HG02571 (cell line): ENCODE results near the gene TOR4A.
A peak's percentile ranks its signal among the peaks of the same experiment; 100 is the strongest.
"Not testable (repeated sequence)": the region's sequence is repeated elsewhere in the genome, so short reads cannot be mapped to it uniquely, and the experiment has no call there.

Experiments used
- ATAC-seq: cut with Tn5 transposase; IDR thresholded peaks from one replicate; pipeline ENCODE4 v1.9.1; 2021; ENCODE audit warnings: mild to moderate bottlenecking, moderate library complexity; ENCODE audit not compliant: unreplicated experiment

TOR4A gene

DNA sequence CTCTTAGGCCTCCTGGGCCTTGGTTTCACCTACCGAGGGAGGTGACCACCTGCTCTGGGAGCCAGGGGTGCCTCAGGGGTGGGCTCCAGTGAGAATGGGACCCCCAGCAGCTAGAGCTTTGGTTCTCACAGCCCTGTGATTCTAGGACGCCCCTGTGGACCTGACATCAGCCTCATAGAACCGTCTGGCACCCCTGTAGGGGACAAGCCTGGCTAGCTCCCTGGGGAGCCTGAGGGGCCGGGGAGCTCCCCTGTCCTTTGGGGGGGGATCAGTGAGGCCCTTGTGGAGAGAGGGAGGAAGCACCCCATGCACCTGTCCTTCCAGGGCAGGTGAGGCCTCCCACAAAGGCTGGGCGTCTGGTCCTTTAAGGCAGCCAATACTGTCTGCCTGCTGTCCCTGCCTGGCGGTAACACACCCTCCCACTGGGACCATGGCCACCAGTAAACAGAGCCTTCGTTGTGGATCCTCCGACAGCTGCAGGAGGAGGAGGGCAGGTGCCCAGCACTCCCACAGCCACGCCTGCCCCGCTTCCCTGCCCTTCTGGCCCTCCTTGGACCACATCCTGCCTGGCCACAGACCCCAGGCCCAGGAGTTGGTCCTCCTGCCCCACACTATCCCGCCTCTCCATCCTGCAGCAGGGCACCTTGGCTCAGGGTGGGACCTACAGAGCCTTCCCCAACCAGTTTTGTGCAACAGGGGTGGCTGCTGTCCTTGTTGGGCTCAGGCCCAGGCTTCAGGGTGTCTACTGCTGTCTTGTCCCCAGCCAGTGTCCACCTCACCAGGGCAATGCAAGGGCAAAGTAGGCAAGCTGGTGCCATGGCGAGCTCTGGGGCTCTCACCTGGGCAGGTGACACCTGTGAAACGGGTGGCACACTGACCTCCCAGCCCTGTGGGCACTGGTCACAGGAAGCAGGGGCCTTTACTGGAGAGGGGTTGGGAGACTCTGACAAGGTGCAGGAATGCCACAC, 39.5 kb upstream of the TOR4A start:
- no peak for ATAC-seq

DNA sequence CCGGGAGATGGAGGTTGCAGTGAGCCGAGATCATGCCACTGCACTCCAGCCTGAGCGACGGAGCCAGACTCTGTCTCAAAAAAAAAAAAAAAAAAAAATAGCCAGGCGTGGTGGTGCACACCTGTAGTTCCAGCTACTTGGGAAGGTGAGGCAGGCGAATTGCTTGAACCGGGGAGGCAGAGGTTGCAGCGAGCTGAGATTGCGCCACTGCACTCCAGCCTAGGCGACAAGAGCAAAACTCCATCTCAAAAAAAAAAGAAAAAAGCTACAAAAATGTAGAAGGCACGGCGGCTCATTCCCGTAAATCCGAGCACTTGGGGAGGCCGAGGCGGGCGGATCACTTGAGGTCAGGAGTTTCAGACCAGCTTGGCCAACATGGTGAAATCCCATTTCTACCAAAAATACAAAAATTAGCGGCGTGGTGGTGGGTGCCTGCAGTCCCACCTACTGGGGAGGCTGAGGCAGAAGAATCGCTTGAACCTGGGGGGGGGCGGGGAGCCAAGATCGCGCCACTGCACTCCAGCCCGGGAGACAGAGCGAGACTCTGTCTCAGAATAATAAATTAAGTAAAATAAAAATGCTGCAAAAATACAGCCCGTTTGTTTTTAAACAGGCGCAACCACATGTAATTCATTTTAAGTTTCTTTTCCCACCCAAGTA, 37.9 kb upstream of the TOR4A start:
- ATAC-seq = not testable (repeated sequence)

DNA sequence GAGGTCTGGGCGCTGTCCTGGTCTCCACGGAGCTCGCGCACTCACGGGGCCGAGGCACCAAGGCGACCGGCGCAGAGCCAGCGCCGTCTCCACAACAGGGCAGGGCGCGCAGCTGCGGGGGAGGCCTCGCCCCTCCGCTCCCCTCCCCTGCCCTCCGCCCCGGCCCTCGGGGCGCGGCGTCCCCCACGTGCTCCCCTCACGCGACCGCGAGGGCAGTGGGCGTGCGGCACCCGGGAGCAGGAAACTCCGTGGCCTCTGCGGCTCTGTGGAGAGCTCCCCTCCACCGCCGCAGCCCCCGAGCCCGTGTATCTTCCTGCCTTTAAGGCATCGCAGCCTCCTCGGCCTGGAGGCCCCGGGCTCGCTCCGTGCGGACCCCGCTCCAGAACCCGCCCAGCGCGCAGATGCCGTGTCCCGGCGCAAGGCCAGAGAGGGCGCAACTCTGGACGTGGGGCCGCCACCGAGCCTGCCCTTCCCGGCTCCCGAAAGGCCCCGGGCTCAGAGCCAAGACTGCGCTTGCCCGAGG, 37.1 kb upstream of the TOR4A start:
- peak; percentile 15 for ATAC-seq

- peak; percentile 70 for ATAC-seq
Observed at GRCh38 chr9:137240841-137241489, 36.6 kb upstream of the TOR4A start, which contains the start of gene TUBB4B. TSS of gene TUBB4B (plus strand) at chr9:137241287. CDS start at chr9:137241361, 74 bp downstream.

DNA sequence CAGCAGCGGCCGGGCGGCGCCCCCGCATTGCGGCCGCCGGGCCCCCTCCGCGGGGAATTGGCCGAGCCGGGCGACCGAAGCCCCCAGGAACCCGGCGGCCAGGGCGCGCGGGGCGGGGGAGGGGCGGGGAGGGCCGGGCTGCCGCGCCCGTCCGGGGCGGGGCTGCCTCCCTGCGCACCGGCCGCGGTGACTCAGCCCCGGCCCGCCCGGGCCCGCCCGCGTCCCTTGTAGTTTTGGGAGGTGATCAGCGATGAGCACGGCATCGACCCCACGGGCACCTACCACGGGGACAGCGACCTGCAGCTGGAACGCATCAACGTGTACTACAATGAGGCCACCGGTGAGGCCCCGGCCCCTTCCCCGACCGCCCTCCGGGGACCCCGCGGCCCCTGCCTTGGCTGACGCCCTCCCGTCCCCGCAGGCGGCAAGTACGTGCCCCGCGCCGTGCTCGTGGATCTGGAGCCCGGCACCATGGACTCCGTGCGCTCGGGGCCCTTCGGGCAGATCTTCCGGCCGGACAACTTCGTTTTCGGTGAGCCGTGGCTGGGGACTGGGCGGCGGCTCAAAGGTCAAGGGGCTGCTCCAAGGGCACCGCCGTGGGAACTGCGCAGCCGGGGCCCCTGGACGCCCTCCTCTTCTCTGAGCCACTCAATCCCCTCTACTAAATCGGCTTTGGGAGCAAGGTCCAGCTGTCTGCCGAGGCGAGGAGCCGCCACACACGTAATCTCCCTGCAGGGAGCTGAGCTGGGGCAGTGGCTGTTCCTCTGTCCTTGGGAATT, 35.8 kb upstream of the TOR4A start:
- peak; percentile 6 for ATAC-seq

DNA sequence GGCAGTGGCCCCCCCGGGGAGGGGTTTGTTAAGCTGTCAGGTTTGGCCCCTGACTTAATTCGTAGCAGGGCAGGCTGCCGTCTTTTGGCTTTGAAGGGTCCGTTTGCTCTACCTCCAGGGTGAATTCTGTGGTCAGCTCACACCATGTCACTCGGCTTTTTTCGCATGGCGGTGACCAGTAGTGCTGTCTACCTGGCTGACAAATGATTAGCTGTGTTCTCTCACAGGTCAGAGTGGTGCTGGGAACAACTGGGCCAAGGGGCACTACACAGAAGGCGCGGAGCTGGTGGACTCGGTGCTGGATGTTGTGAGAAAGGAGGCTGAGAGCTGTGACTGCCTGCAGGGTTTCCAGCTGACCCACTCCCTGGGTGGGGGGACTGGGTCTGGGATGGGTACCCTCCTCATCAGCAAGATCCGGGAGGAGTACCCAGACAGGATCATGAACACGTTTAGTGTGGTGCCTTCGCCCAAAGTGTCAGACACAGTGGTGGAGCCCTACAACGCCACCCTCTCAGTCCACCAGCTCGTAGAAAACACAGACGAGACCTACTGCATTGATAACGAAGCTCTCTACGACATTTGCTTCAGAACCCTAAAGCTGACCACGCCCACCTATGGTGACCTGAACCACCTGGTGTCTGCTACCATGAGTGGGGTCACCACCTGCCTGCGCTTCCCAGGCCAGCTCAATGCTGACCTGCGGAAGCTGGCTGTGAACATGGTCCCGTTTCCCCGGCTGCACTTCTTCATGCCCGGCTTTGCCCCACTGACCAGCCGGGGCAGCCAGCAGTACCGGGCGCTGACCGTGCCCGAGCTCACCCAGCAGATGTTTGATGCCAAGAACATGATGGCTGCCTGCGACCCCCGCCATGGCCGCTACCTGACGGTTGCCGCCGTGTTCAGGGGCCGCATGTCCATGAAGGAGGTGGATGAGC, 35.0 kb upstream of the TOR4A start:
- no peak for ATAC-seq

- ATAC-seq = not testable (repeated sequence)
Observed at GRCh38 chr9:137243266-137243625, 34.3 kb upstream of the TOR4A start.

GRCh38 chr9:137243626-137244485, 33.7 kb upstream of the TOR4A start:
- no peak for ATAC-seq

DNA sequence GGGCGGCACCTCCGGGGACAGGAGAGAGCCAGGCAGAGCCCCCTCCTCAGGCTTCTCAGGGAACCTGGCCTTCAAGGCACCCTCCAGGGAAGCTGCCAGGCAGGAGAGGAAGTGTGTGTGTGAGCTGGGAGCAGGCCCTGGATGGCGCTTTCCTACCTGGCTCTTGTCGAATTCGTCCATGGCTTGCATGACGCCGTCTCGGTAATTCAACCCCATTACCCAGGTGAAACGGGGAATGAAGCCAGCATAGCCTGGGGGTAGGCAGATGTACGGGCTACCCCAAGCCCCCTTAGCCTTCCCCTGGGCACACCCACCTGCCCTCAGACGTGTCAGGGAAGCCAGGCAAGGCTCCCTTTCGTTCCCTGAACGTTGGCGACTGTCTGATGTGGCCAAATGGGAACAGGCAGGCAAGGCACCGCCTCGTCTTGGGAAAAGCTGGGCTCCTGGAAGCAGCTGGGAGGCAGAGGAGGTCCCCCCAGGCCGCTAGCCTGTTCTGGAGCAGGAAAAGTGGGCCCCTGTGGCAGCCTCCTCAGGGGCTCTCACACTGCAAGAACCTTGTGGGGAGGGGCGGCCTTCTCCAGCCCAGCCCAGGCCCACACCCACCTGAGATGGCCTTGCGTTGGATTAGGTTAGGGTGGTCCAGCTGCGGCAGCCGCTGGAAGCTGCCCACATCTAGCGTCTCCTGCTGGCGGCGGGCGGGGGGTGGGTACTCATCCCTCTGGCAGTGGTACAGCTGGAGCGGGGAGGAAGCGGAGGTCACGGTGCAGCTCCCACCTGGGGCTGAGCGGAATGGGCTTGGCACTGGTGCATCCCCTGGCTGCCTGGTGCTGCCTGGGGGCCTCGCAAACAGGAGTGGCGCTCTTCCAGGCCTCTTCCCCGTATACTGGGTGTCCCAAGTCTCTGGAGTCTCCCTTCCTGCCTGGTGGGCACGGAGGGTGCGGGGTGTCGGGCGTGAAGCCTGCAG, 32.8 kb upstream of the TOR4A start:
- ATAC-seq = no peak

DNA sequence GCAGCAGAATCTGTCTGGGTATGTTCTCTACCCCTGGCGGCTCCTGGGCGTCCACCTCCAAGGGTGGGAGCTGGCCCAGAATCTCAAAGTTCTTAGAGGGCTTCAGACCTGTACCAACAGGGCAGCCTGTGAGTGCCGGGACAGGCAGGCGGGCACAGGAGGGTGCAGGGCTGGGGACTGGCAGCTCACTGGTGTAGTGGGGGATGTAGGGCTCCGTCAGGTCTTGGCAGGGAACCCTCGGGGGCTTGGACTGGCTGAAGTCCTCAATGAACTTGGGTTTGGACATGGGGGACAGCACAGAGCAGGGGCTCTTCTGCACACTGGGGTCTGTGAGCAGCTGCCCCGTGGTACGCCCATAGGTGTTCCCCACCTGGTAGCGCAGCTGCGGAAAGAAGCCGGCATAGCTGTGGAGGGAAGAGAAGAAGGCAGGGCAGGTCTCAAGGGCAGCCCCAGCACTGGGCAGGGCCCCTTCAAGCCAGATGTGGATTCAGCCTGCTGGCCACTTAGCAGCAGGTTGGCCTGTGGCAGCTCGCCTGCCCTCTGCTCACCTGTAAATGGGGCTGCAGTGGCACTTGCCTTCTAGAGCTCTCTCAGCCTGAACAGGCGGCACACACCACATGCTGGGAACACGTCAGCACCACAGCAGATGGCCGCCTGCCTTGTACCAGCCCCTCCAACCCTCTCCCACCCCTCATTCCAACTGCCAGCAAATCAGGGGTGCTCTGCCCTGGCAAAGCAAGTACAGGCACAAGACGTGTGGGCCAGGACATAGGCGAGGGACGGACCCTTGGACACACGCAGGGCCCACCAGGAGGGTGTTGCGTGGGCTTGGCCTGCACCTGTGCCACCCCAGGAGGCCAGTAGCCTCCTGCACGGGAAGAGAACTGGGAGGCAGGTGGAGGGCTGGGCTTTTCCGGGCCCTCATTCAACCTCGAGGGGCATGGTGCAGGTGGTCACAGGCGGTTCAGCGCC, 31.8 kb upstream of the TOR4A start:
- no peak for ATAC-seq

DNA sequence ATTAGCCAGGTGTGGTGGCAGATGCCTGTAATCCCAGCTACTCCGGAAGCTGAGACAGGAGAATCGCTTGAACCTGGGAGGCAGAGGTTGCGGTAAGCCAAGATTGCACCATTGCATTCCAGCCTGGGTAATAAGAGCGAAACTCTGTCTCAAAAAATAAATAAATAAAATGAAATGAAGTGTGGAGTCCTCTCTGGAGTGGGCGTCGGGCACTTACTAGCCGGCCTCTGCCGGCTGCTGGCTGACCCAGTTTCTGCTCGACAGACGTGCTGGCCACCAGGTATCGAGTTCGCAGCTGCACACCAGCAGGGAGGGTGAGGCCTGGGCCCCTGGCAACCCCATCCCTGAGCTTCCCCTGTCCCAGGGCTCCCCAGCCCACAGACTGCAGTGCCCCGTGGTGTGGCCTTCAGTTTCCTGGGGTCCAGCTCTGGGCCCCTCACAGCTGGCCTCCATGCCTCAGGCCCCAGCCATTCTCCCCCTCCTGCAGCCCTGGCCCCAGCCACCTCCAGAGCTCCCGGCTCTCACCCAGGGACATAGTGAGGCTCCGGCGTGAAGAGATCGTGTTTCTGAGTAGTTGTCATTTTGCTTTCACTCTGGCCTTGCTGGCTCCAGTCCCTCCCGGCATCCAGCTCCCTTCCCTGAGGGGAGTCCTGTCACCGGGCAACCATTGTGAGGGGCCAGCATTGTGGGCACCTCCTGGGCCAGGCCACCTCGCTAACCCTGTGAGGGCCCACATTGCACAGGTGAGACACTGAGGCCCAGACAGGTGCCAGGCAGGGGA, 30.2 kb upstream of the TOR4A start:
- ATAC-seq = no peak

DNA sequence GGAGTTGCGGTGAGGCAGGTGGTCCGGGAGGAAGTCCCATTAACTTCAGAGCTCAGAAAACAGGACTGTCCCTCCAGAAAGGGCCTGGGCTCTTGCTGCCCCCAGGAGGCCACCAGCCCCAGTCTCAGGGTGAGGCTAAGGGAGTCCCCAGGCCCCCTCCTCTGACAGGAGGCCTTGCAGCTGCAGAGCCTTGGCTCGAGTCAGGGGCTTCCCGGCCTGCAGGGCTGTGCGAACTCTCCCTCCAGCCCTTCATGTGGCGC, 29.7 kb upstream of the TOR4A start:
- no peak for ATAC-seq

DNA sequence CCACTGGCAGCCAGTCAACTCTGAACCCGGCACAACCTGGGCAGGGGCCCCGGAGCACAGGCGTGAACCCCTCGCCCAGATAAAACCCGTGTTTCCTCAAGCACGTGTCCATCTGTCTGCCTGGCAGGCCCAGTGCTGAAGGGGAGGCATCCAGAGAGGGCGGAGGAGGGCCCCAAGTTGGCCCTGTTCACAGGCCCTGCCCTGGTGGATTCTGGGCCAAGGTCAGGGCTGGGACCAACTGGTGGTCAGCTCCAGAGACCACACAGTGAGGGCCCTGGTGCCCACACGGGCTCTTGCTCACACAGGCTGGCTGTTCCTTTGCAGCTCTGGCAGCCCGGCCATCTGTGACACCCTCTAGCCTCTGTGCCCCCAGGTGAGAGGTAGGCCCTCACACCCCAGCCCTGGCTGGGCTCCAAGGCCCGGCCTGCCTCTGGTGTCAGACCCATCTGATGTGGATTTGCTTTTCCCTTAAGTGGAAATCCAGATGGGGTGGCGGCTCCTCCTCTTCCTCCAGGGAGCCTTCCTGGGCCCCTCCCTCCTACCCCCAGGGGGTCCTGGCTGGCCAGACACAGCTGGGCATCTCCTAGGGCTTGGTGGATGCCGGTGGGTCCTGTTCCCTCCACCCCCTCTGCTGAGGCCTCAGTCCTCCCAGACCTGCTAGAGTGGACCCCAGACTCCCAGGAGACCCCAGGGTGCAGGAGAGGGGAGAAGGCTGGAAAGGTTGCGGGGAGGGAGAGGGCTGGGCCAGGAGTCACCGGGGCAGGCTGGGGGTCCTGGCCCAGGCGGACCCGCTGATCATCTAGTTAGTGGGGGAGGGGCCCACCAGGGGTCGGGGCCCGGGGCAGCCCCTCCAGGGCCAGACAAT, 27.0 kb upstream of the TOR4A start:
- no peak for ATAC-seq

- no peak for ATAC-seq
Observed at GRCh38 chr9:137251194-137251461, 26.4 kb upstream of the TOR4A start, which contains the start of gene STPG3. TSS of gene STPG3 (plus strand) at chr9:137251286. CDS start at chr9:137251287, 1 bp downstream.
